Common myeloid progenitor, CD34-positive (primary cell): ENCODE results near the gene ORMDL3.
"Not testable (repeated sequence)": the region's sequence is repeated elsewhere in the genome, so short reads cannot be mapped to it uniquely, and the experiment has no call there.

Experiments used
- CTCF ChIA-PET: fragments of 350-600 bp; sonication (Branson Sonifier 250); formaldehyde crosslinking; loops from one replicate; lab custom pipeline; 2021; ENCODE audit warnings: antibody characterized with exemption; lab: Charles Lee
- POLR2A ChIA-PET: fragments of 350-600 bp; sonication (Branson Sonifier 250); formaldehyde crosslinking; loops from one replicate; lab custom pipeline; 2021; ENCODE audit warnings: antibody characterized with exemption; lab: Charles Lee
- DNase-seq, 3 donors: peaks; one replicate each; pipeline versions ENCODE4 v3.0.0 to v3.0.0-alpha.2; 2013
- H3K27ac ChIP-seq, 2 experiments: 1 replicate in 1 of 2; 2 replicates in 1 of 2; pipeline ENCODE4 v1.7.0; 2013; ENCODE audit warnings: inconsistent platforms in 2 of 2, low read length in 2 of 2, mild to moderate bottlenecking in 2 of 2, low read depth in 1 of 2, moderate library complexity in 1 of 2; ENCODE audit not compliant: severe bottlenecking in 2 of 2, insufficient read depth in 1 of 2, poor library complexity in 1 of 2
- H3K27me3 ChIP-seq, 5 experiments: replicated peaks in 2 of 5; 1 replicate in 3 of 5; 2 replicates in 2 of 5; pipeline versions ENCODE4 v1.6.1 to v1.7.0; 2013; ENCODE audit warnings: low read length in 4 of 5, mild to moderate bottlenecking in 2 of 5, moderate library complexity in 2 of 5, inconsistent platforms in 1 of 5; ENCODE audit not compliant: insufficient read depth in 5 of 5, control insufficient read depth in 4 of 5
- H3K36me3 ChIP-seq, 4 experiments: 1 replicate in 2 of 4; 2 replicates in 2 of 4; pipeline versions ENCODE4 v1.6.1 to v1.7.0; 2013; ENCODE audit warnings: low read length in 3 of 4, control low read depth in 1 of 4, mild to moderate bottlenecking in 1 of 4; ENCODE audit not compliant: control insufficient read depth in 4 of 4, insufficient read depth in 4 of 4
- H3K4me1 ChIP-seq, 4 experiments: 1 replicate in 3 of 4; 2 replicates in 1 of 4; pipeline versions ENCODE4 v1.6.1 to v1.7.1; 2013; ENCODE audit warnings: low read length in 3 of 4, mild to moderate bottlenecking in 3 of 4, control low read depth in 1 of 4, inconsistent platforms in 1 of 4, moderate library complexity in 1 of 4; ENCODE audit not compliant: control insufficient read depth in 4 of 4, insufficient read depth in 4 of 4; ENCODE audit errors: control extremely low read depth in 1 of 4
- H3K4me3 ChIP-seq, 7 experiments: 1 replicate in 4 of 7; 2 replicates in 3 of 7; pipeline versions ENCODE4 v1.5.1 to v1.7.0; 2013; ENCODE audit warnings: mild to moderate bottlenecking in 7 of 7, low read length in 6 of 7, moderate library complexity in 6 of 7, inconsistent platforms in 2 of 7, low read depth in 2 of 7, control low read depth in 1 of 7; ENCODE audit not compliant: insufficient read depth in 4 of 7, control insufficient read depth in 1 of 7; ENCODE audit errors: extremely low read depth in 1 of 7
- H3K9me3 ChIP-seq, 5 experiments: 1 replicate in 4 of 5; 2 replicates in 1 of 5; pipeline versions ENCODE4 v1.6.1 to v1.7.1; 2013; ENCODE audit warnings: low read length in 4 of 5, mild to moderate bottlenecking in 2 of 5, inconsistent platforms in 1 of 5, low read depth in 1 of 5, moderate library complexity in 1 of 5; ENCODE audit not compliant: control insufficient read depth in 4 of 5, insufficient read depth in 2 of 5; ENCODE audit errors: control extremely low read depth in 1 of 5
- WGBS: methylation state at CpG from one replicate; pipeline ENCODE4 v1.1.5; 2013; ENCODE audit not compliant: insufficient coverage; 5-methylcytosine and 5-hydroxymethylcytosine counted together

ORMDL3 gene

GRCh38 chr17:39894681-39895376 lies 32.6 kb downstream of the ORMDL3 start:
- H3K4me3 ChIP-seq, result no peak overlapping the region
- H3K27ac ChIP-seq, result no peak overlapping the region
- WGBS, result no CpG with 5 or more reads among the region's 3 CpGs
- no peaks in the 10 kb centered on the region for H3K27me3 ChIP-seq
- H3K9me3 ChIP-seq, result no peaks in the 10 kb centered on the region
- POLR2A ChIA-PET, result no interaction called here
- no peaks in the 10 kb centered on the region for H3K36me3 ChIP-seq
- CTCF ChIA-PET, result interaction anchor here (1.3 to 1.7 kb wide), 6 partner anchors 10 to 86 kb away, joined by 3 to 7 read pairs (median 4); partner anchors contain the start of gene PSMD3
- H3K4me1 ChIP-seq, result peaks cover 0 to 20% (median 5%) of the 10 kb centered on the region in 4 experiments
- peak in 1 of 3 donors; percentile 12 for DNase-seq

GRCh38 chr17:39889200-39889599 lies 38.2 kb downstream of the ORMDL3 start:
- Histone ChIP-seq H3K27me3 (no peaks in the 10 kb centered on the region), H3K9me3 (no peaks in the 10 kb centered on the region), H3K27ac (no peak overlapping the region), H3K4me1 (peaks cover 0 to 11% (median 0%) of the 10 kb centered on the region in 4 experiments), H3K4me3 (no peak overlapping the region), H3K36me3 (no peaks in the 10 kb centered on the region)
- POLR2A ChIA-PET, result no interaction called here
- CTCF ChIA-PET, result interaction anchor here (0.7 to 0.9 kb wide), 2 partner anchors 11 to 16 kb away, joined by 3 read pairs; no protein-coding TSS in a partner anchor
- no peak for DNase-seq
- WGBS, result no CpG with 5 or more reads among the region's 2 CpGs

- Histone ChIP-seq H3K4me3 (no peak overlapping the region), H3K27me3 (no peaks in the 10 kb centered on the region), H3K27ac (no peak overlapping the region), H3K36me3 (no peaks in the 10 kb centered on the region), H3K9me3 (no peaks in the 10 kb centered on the region), H3K4me1 (peaks cover 0 to 9% (median 0%) of the 10 kb centered on the region in 4 experiments)
- CTCF ChIA-PET, result interaction anchor here (0.6 to 1.0 kb wide), 3 partner anchors 12 to 25 kb away, joined by 3 to 5 read pairs (median 4); no protein-coding TSS in a partner anchor
- POLR2A ChIA-PET, result no interaction called here
- no peak for DNase-seq
These were observed 40.3 kb downstream of the ORMDL3 start for GRCh38 chr17:39887078-39887477.

- DNase-seq, POLR2A ChIA-PET, H3K4me3 ChIP-seq, H3K36me3 ChIP-seq, H3K4me1 ChIP-seq, H3K27ac ChIP-seq, H3K9me3 ChIP-seq, H3K27me3 ChIP-seq: not testable (repeated sequence)
- CTCF ChIA-PET, result interaction anchor here (1.0 to 2.5 kb wide), 2 partner anchors 11 to 12 kb away, joined by 4 to 12 read pairs; no protein-coding TSS in a partner anchor
- 82% methylated on average over 4 of the region's 5 CpGs for WGBS
These were observed 41.3 kb downstream of the ORMDL3 start for GRCh38 chr17:39886102-39886501.

DNA sequence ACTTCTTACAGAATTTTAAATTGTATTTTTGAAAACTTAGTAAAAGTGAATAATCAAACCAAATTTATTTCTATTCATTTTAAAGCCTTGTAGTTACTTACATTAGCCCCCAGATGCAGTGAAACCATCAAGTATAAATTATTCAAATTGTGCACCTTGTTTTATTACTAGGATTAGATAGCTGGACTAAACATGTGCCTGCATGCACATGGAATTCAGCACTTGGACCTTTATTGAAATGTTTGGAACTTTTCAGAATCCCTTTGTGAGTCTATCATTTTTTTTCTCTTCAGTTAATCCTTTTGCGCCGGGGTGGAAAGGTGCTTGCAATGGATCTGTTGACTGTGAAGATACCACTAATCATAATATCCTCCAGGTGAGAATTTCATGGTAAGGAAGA lies 54.6 kb downstream of the ORMDL3 start:
- no peak overlapping the region for H3K27ac ChIP-seq
- H3K4me1 ChIP-seq, result no peaks in the 10 kb centered on the region
- ChIA-PET CTCF (interaction anchor here (0.7 to 4.1 kb wide), 18 partner anchors 11 to 160 kb away, joined by 3 to 22 read pairs (median 4); partner anchors contain the start of gene PSMD3), POLR2A (interaction anchor here (0.6 to 1.3 kb wide), 2 partner anchors 91 to 118 kb away, joined by 3 to 4 read pairs; no protein-coding TSS in a partner anchor)
- WGBS, result no CpG with 5 or more reads among the region's 2 CpGs
- H3K9me3 ChIP-seq, result peaks cover 0 to 11% (median 10%) of the 10 kb centered on the region in 5 experiments
- no peaks in the 10 kb centered on the region for H3K36me3 ChIP-seq
- peak in 1 of 3 donors; percentile 33 for DNase-seq
- peaks cover 0 to 23% (median 10%) of the 10 kb centered on the region in 5 experiments for H3K27me3 ChIP-seq
- no peak overlapping the region for H3K4me3 ChIP-seq

GRCh38 chr17:39871801-39872200 lies 55.6 kb downstream of the ORMDL3 start:
- POLR2A ChIA-PET, result no interaction called here

More at GRCh38 chr17:39871801-39872200, 55.6 kb downstream of the ORMDL3 start:
- peaks cover 0 to 16% (median 14%) of the 10 kb centered on the region in 5 experiments for H3K9me3 ChIP-seq
- H3K27ac ChIP-seq, result no peak overlapping the region
- DNase-seq, result no peak
- no peaks in the 10 kb centered on the region for H3K4me1 ChIP-seq
- CTCF ChIA-PET, result interaction anchor here (1.4 to 4.1 kb wide), 7 partner anchors 11 to 154 kb away, joined by 4 to 22 read pairs (median 11); partner anchors contain the start of gene PSMD3
- no peaks in the 10 kb centered on the region for H3K36me3 ChIP-seq
- WGBS, result no CpG with 5 or more reads among the region's 2 CpGs
- no peak overlapping the region for H3K4me3 ChIP-seq
- peaks cover 0 to 31% (median 17%) of the 10 kb centered on the region in 5 experiments for H3K27me3 ChIP-seq
